GM12878 (cell line): ENCODE results near the gene ACACA. TPM values are rescaled to one million over a fixed set of nuclear protein-coding genes. Genes with fewer than 3 reads are reported as not detected.

Experiments
- GATAD2B ChIP-seq: fragments of 450-650 bp; conservative IDR thresholded peaks from 2 replicates; pipeline ENCODE4 v1.6.1; 2017; ENCODE audit warnings: low read depth, mild to moderate bottlenecking, moderate library complexity
- TBL1XR1 ChIP-seq: IDR thresholded peaks from 2 replicates; pipeline ENCODE4 v1.6.1; 2012; ENCODE audit warnings: low read depth, low read length, improper control_type of control experiment
- polyA plus RNA-seq, 11 experiments: library from polyadenylated mRNA; depleted of rRNA in 4 of 11; unstranded in 6 of 11; stranded (reverse) in 5 of 11; fragments of >200 nt; fragmentation: Nextera tagmentation in 4 of 11; fragmentation: Illumina TruSeq in 1 of 11; extraction: Ambion mirVana in 4 of 11; extraction: Trizol in 1 of 11; gene quantifications; 1 replicate in 1 of 11; 2 replicates in 10 of 11; pipeline versions ENCODE4 v1.2.1 to v1.2.3, GENCODE V29; 2011 to 2016; ENCODE audit warnings: inconsistent platforms in 2 of 11, missing spikeins in 2 of 11, low read depth in 1 of 11
- total RNA-seq, 4 experiments: library from RNA; depleted of rRNA in 3 of 4; stranded (reverse); fragments of >200 nt in 3 of 4; fragmentation: Illumina TruSeq in 1 of 4; extraction: Trizol in 1 of 4; gene quantifications; 2 replicates each; pipeline versions ENCODE4 v1.2.1 to v1.2.3, GENCODE V29; 2013 to 2021
- TF ChIP-seq, protein P1 (sequence below): fragments of 450-650 bp; conservative IDR thresholded peaks from 2 replicates; pipeline ENCODE4 v1.6.1; 2017; ENCODE audit warnings: mild to moderate bottlenecking, moderate library complexity
- TF ChIP-seq, protein P2 (sequence below): IDR thresholded peaks from 2 replicates; pipeline ENCODE4 v1.6.1; 2012; ENCODE audit warnings: mild to moderate bottlenecking, low read depth, low read length
- TF ChIP-seq, protein P3 (sequence below): IDR thresholded peaks from 2 replicates; pipeline ENCODE4 v1.6.1; 2012; ENCODE audit warnings: low read depth, low read length, improper control_type of control experiment

The ACACA gene
- total and polyA plus RNA-seq, 10 of the 15 experiments (the other 5 are each of a cell fraction or from before 2014, with no cell fraction given), result 12.9 to 74.2 (median 32.0) TPM

DNA sequence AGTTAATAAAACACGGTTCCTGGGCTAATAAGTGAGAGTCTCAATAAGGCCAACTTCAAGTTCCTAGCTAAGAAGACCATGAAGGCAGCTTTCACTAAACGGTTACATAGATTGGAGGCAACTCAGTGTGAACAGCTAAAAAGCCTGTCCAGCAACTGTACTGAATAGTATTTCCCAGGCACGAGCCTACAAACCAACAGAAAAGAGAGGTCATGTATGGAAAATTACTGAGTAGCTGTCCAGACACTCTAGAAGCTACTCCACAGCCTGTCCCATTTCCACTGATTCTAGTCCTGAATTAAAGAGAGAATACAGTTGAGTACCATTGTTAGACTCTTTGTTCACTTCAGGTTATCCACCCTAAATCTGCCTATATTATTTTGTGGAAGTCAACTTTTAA, 67.3 kb downstream of the ACACA start (continued):
- TF ChIP-seq, protein P1, sequence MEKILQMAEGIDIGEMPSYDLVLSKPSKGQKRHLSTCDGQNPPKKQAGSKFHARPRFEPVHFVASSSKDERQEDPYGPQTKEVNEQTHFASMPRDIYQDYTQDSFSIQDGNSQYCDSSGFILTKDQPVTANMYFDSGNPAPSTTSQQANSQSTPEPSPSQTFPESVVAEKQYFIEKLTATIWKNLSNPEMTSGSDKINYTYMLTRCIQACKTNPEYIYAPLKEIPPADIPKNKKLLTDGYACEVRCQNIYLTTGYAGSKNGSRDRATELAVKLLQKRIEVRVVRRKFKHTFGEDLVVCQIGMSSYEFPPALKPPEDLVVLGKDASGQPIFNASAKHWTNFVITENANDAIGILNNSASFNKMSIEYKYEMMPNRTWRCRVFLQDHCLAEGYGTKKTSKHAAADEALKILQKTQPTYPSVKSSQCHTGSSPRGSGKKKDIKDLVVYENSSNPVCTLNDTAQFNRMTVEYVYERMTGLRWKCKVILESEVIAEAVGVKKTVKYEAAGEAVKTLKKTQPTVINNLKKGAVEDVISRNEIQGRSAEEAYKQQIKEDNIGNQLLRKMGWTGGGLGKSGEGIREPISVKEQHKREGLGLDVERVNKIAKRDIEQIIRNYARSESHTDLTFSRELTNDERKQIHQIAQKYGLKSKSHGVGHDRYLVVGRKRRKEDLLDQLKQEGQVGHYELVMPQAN, result no peak
- TF ChIP-seq GATAD2B (no peak), TBL1XR1 (no peak)
- TF ChIP-seq, protein P2, sequence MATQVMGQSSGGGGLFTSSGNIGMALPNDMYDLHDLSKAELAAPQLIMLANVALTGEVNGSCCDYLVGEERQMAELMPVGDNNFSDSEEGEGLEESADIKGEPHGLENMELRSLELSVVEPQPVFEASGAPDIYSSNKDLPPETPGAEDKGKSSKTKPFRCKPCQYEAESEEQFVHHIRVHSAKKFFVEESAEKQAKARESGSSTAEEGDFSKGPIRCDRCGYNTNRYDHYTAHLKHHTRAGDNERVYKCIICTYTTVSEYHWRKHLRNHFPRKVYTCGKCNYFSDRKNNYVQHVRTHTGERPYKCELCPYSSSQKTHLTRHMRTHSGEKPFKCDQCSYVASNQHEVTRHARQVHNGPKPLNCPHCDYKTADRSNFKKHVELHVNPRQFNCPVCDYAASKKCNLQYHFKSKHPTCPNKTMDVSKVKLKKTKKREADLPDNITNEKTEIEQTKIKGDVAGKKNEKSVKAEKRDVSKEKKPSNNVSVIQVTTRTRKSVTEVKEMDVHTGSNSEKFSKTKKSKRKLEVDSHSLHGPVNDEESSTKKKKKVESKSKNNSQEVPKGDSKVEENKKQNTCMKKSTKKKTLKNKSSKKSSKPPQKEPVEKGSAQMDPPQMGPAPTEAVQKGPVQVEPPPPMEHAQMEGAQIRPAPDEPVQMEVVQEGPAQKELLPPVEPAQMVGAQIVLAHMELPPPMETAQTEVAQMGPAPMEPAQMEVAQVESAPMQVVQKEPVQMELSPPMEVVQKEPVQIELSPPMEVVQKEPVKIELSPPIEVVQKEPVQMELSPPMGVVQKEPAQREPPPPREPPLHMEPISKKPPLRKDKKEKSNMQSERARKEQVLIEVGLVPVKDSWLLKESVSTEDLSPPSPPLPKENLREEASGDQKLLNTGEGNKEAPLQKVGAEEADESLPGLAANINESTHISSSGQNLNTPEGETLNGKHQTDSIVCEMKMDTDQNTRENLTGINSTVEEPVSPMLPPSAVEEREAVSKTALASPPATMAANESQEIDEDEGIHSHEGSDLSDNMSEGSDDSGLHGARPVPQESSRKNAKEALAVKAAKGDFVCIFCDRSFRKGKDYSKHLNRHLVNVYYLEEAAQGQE, result no peak
- TF ChIP-seq, protein P3, sequence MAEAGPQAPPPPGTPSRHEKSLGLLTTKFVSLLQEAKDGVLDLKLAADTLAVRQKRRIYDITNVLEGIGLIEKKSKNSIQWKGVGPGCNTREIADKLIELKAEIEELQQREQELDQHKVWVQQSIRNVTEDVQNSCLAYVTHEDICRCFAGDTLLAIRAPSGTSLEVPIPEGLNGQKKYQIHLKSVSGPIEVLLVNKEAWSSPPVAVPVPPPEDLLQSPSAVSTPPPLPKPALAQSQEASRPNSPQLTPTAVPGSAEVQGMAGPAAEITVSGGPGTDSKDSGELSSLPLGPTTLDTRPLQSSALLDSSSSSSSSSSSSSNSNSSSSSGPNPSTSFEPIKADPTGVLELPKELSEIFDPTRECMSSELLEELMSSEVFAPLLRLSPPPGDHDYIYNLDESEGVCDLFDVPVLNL, result no peak
